ENCODE results near the gene CLEC4M.
A peak's percentile ranks its signal among the peaks of the same experiment; 100 is the strongest.

The CLEC4M gene

DNA sequence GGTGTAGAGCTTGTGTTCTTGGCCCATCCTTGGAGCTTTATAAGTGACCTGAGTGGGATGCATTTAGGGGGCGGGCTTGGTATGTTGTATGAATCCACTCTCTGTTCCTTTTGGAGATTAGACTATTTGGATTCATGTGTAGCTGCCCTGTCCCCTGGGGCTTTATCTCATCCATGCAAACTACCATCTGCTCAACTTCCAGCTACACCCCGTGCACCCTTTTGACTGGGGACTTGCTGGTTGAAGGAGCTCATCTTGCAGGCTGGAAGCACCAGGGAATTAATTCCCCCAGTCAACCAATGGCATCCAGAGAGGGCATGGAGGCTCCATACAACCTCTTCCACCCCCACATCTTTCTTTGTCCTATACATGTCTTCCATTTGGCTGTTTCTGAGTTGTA is 6.1 kb downstream of the CLEC4M start (continued):
- TF ChIP-seq, protein P1, sequence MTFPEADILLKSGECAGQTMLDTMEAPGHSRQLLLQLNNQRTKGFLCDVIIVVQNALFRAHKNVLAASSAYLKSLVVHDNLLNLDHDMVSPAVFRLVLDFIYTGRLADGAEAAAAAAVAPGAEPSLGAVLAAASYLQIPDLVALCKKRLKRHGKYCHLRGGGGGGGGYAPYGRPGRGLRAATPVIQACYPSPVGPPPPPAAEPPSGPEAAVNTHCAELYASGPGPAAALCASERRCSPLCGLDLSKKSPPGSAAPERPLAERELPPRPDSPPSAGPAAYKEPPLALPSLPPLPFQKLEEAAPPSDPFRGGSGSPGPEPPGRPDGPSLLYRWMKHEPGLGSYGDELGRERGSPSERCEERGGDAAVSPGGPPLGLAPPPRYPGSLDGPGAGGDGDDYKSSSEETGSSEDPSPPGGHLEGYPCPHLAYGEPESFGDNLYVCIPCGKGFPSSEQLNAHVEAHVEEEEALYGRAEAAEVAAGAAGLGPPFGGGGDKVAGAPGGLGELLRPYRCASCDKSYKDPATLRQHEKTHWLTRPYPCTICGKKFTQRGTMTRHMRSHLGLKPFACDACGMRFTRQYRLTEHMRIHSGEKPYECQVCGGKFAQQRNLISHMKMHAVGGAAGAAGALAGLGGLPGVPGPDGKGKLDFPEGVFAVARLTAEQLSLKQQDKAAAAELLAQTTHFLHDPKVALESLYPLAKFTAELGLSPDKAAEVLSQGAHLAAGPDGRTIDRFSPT (tag by site-specific recombination; IDR thresholded peaks at IDR 0.05): no peak
- TF ChIP-seq, protein P2, sequence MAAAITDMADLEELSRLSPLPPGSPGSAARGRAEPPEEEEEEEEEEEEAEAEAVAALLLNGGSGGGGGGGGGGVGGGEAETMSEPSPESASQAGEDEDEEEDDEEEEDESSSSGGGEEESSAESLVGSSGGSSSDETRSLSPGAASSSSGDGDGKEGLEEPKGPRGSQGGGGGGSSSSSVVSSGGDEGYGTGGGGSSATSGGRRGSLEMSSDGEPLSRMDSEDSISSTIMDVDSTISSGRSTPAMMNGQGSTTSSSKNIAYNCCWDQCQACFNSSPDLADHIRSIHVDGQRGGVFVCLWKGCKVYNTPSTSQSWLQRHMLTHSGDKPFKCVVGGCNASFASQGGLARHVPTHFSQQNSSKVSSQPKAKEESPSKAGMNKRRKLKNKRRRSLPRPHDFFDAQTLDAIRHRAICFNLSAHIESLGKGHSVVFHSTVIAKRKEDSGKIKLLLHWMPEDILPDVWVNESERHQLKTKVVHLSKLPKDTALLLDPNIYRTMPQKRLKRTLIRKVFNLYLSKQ (tag by site-specific recombination; IDR thresholded peaks at IDR 0.05; ENCODE audit: borderline replicate concordance): no peak
- TF ChIP-seq ZNF837 (tag by site-specific recombination; IDR thresholded peaks at IDR 0.05): no peak
- no peak for TF ChIP-seq RBAK (tag by site-specific recombination; IDR thresholded peaks at IDR 0.05)
- TF ChIP-seq ZNF133 (tag by site-specific recombination; IDR thresholded peaks at IDR 0.05): no peak
- no peak for TF ChIP-seq ZSCAN23 (tag by site-specific recombination; IDR thresholded peaks at IDR 0.05)
- no peak for TF ChIP-seq ZBTB7A (tag by site-specific recombination; IDR thresholded peaks at IDR 0.05; ENCODE audit: low read depth)

DNA sequence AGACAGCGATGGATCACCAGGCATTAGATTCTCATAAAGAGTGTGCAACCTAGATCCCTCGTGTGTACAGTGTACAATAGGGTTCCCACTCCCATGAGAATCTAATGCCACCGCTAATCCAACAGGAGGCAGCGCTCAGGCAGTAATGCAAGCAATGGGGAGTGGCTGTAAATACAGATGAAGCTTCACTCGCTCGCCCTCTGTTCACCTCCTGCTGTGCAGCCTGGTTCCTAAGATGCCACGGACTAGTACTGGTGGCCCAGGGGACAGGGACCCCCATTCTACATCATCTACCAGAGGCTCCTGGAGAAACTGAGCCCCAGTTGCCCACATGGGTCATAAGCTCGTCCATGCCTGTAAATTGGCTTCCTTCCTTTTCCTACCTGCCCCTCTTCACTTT is 8.0 kb downstream of the CLEC4M start:
- Histone ChIP-seq H3K9me3 (ENCODE audit: control insufficient read depth, insufficient read depth, low read depth, low read length) (no peaks in the 10 kb centered on the region), H3K4me1 (ENCODE audit: control insufficient read depth, insufficient read depth, low read length) (no peaks in the 10 kb centered on the region), H3K4me3 (ENCODE audit: low read depth, low read length) (no peak overlapping the region), H3K27ac (ENCODE audit: extremely low read depth, low read depth, low read length) (no peak overlapping the region), H3K36me3 (ENCODE audit: control insufficient read depth in 2 of 2, insufficient read depth in 1 of 2, low read length in 2 of 2) (no peaks in the 10 kb centered on the region)
- ChIA-PET POLR2A (no interaction called here), CTCF (no interaction called here)
- TF ChIP-seq ZNF24 (tag by site-specific recombination; IDR thresholded peaks at IDR 0.05) (no peak), ZNF610 (tag by site-specific recombination; IDR thresholded peaks at IDR 0.05; ENCODE audit: borderline replicate concordance) (peak; percentile 86; the same call in 1 of the 2 replicates)

DNA sequence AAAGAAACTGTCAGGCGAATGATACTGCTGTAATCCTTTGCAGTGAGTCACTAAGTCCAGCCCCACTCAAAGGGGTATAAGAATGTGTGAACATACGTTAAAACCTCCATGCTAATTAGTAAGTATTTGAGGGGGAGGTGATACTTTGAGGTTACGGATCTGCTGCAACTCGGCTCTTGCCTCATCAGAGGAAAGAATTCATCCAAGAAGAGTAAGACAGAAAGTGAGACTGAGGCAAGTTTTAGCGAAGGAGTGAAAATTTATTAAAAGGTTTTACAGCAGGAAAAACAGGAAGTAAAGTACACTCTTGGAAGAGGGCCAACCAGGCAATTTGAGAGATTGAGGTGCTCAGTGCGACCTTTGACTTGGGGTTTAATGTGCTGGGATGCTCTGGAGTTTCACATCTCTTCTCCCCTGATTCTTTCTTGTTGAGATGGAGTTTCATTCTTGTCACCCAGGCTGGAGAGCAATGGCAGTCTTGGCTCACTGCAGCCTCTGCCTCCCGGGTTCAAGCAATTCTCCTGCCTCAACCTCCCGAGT is 9.8 kb downstream of the CLEC4M start:
- no peaks in the 10 kb centered on the region for H3K4me1 ChIP-seq (ENCODE audit: control insufficient read depth, insufficient read depth, low read length)
- H3K36me3 ChIP-seq (ENCODE audit: control insufficient read depth in 2 of 2, insufficient read depth in 1 of 2, low read length in 2 of 2): no peaks in the 10 kb centered on the region
- ChIA-PET POLR2A (no interaction called here), CTCF (interaction anchor here (1.2 kb wide), 1 partner anchor 92 kb away, joined by 4 read pairs; the partner anchor contains the start of gene TRAPPC5)
- H3K27ac ChIP-seq (ENCODE audit: extremely low read depth, low read depth, low read length): no peak overlapping the region
- H3K4me3 ChIP-seq (ENCODE audit: low read depth, low read length): no peak overlapping the region
- TF ChIP-seq, protein P3, sequence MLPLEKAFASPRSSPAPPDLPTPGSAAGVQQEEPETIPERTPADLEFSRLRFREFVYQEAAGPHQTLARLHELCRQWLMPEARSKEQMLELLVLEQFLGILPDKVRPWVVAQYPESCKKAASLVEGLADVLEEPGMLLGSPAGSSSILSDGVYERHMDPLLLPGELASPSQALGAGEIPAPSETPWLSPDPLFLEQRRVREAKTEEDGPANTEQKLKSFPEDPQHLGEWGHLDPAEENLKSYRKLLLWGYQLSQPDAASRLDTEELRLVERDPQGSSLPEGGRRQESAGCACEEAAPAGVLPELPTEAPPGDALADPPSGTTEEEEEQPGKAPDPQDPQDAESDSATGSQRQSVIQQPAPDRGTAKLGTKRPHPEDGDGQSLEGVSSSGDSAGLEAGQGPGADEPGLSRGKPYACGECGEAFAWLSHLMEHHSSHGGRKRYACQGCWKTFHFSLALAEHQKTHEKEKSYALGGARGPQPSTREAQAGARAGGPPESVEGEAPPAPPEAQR (tag by site-specific recombination; IDR thresholded peaks at IDR 0.05): no peak
- TF ChIP-seq ZNF654 (tag by site-specific recombination; IDR thresholded peaks at IDR 0.05; ENCODE audit: low read depth): no peak
- TF ChIP-seq ZEB2 (tag by site-specific recombination; IDR thresholded peaks at IDR 0.05): no peak
- TF ChIP-seq TRIM28 (IDR thresholded peaks at IDR 0.05; ENCODE audit: borderline replicate concordance, low read length): no peak
- no peak for TF ChIP-seq ZNF610 (tag by site-specific recombination; IDR thresholded peaks at IDR 0.05; ENCODE audit: borderline replicate concordance)
- TF ChIP-seq ZSCAN16 (tag by site-specific recombination; IDR thresholded peaks at IDR 0.05): no peak
- no peak for TF ChIP-seq SP3 (tag by site-specific recombination; IDR thresholded peaks at IDR 0.05)
- TF ChIP-seq SP7 (tag by site-specific recombination; IDR thresholded peaks at IDR 0.05): peak; percentile 37; the same call in 1 of the 2 replicates
- no peak for TF ChIP-seq ZNF768 (tag by site-specific recombination; IDR thresholded peaks at IDR 0.05)
- peak; percentile 55; the same call in 1 of the 2 replicates for TF ChIP-seq PRDM1 (tag by site-specific recombination; IDR thresholded peaks at IDR 0.05)
- TF ChIP-seq ZNF394 (tag by site-specific recombination; IDR thresholded peaks at IDR 0.05; ENCODE audit: borderline replicate concordance): no peak
- H3K9me3 ChIP-seq (ENCODE audit: control insufficient read depth, insufficient read depth, low read depth, low read length): no peaks in the 10 kb centered on the region

All from HEK293 (cell line).